ENCODE data around the gene PNPLA3. TPM values are rescaled to one million over a fixed set of nuclear protein-coding genes. Genes with fewer than 3 reads are reported as not detected.

Gene PNPLA3
- total RNA-seq (1 to 10 TPM in 1 of 9 donors, under 1 TPM in 3, not detected in 5; 0.16 to 1.9 (median 0.23) TPM), polyA plus RNA-seq (under 1 TPM; 0.11 to 0.18 TPM)
- long read RNA-seq, donor 1, result 0 reads
- long read RNA-seq, donor 2, result 0 reads
- long read RNA-seq, donor 3, result 0 reads

GRCh38 chr22:43923631-43924464 lies at the start of gene PNPLA3:
PNPLA3 (plus strand) TSS chr22:43923805; CDS start chr22:43923912, 107 bp downstream.
- Histone ChIP-seq H3K36me3 (no peaks in the 10 kb centered on the region), H3K27me3 (peaks cover 0 to 37% (median 8%) of the 10 kb centered on the region in 9 donors), H3K9me3 (no peaks in the 10 kb centered on the region), H3K4me1 (peaks cover 0 to 16% (median 8%) of the 10 kb centered on the region in 12 donors), H3K27ac (no peak within 1 kb of the TSS), H3K4me3 (peak within 1 kb of the TSS; percentile 34 to 70 (median 62))
- no peak for TF ChIP-seq CTCF (IDR thresholded peaks at IDR 0.05)
- peak in 1 of 2 donors; percentile 66 for TF ChIP-seq POLR2A (IDR thresholded peaks at IDR 0.05)
- WGBS, 4 donors, result 0 to 5% (median 2%) methylated on average over 11 to 100 of the region's 100 CpGs
- ATAC-seq, result peak; percentile 92 to 98 (median 96)
- DNase-seq, result peak; percentile 91 to 95 (median 93)
- intact Hi-C loops (cut with DNase I), result no loop called here

GRCh38 chr22:43876866-43877509 lies 46.6 kb upstream of the PNPLA3 start:
- Histone ChIP-seq H3K27ac (no peak overlapping the region), H3K9me3 (peaks cover 0 to 3% (median 0%) of the 10 kb centered on the region in 12 donors), H3K4me3 (no peak overlapping the region), H3K4me1 (no peaks in the 10 kb centered on the region), H3K27me3 (peaks cover 0 to 57% (median 0%) of the 10 kb centered on the region in 9 donors), H3K36me3 (no peaks in the 10 kb centered on the region)
- no peak for DNase-seq
- intact Hi-C loops (cut with DNase I), result no loop called here
- TF ChIP-seq CTCF (IDR thresholded peaks at IDR 0.05) (no peak), POLR2A (IDR thresholded peaks at IDR 0.05) (no peak)
- no peak for ATAC-seq
- 64 to 78% (median 72%) methylated on average over 5 of the region's 5 CpGs for WGBS, 4 donors

- TF ChIP-seq CTCF (IDR thresholded peaks at IDR 0.05) (no peak), POLR2A (IDR thresholded peaks at IDR 0.05) (no peak)
- ATAC-seq (peak in 1 of 4 donors; percentile 25), DNase-seq (no peak)
- no peaks in the 10 kb centered on the region for H3K36me3 ChIP-seq
- intact Hi-C loops (cut with DNase I), result no loop called here
- peaks cover 0 to 60% (median 0%) of the 10 kb centered on the region in 9 donors for H3K27me3 ChIP-seq
- no peaks in the 10 kb centered on the region for H3K4me1 ChIP-seq
- WGBS, 4 donors, result 35 to 45% (median 40%) methylated on average over 12 of the region's 12 CpGs
- H3K4me3 ChIP-seq, result no peak overlapping the region
- no peak overlapping the region for H3K27ac ChIP-seq
- no peaks in the 10 kb centered on the region for H3K9me3 ChIP-seq
These were observed 45.4 kb upstream of the PNPLA3 start for GRCh38 chr22:43878079-43878795.

Data from heart left ventricle (tissue), 16 donors.